Neural progenitor cell (in vitro differentiated cells): ENCODE data around the gene PPY. TPM values are rescaled to one million over a fixed set of nuclear protein-coding genes. Genes with fewer than 3 reads are reported as not detected.
"Not testable (repeated sequence)": the region's sequence is repeated elsewhere in the genome, so short reads cannot be mapped to it uniquely, and the experiment has no call there.

Source experiments
- DNase-seq: peaks from one replicate; pipeline ENCODE4 v3.0.0-alpha.2; 2016; ENCODE audit warnings: low spot score
- H2AFZ ChIP-seq: fragments of 200-600 bp; sonication (generic); replicated peaks from 2 replicates; pipeline ENCODE4 v1.6.1; 2016; ENCODE audit warnings: antibody characterized with exemption
- H3F3A ChIP-seq: fragments of 200-600 bp; sonication (generic); 2 replicates; pipeline ENCODE4 v1.6.1; 2016; ENCODE audit warnings: antibody characterized with exemption, low read depth
- H3K27ac ChIP-seq: fragments of 200-600 bp; sonication (generic); 2 replicates; pipeline ENCODE4 v1.5.1; 2016; ENCODE audit warnings: mild to moderate bottlenecking
- H3K27me3 ChIP-seq: fragments of 200-600 bp; sonication (generic); 2 replicates; pipeline ENCODE4 v1.6.1; 2016; ENCODE audit warnings: mild to moderate bottlenecking, moderate library complexity
- H3K36me3 ChIP-seq: fragments of 200-600 bp; sonication (generic); 2 replicates; pipeline ENCODE4 v1.5.1; 2016
- H3K4me1 ChIP-seq: fragments of 200-600 bp; sonication (generic); 2 replicates; pipeline ENCODE4 v1.6.1; 2016; ENCODE audit warnings: mixed run types
- H3K4me2 ChIP-seq: fragments of 200-600 bp; sonication (generic); 2 replicates; pipeline ENCODE4 v1.6.1; 2016
- H3K4me3 ChIP-seq: fragments of 200-600 bp; sonication (generic); 2 replicates; pipeline ENCODE4 v1.5.1; 2016
- H3K79me2 ChIP-seq: fragments of 200-600 bp; sonication (generic); 2 replicates; pipeline ENCODE4 v1.6.1; 2016; ENCODE audit warnings: low read depth
- H3K9ac ChIP-seq: fragments of 200-600 bp; sonication (generic); 2 replicates; pipeline ENCODE4 v1.6.1; 2016
- H3K9me3 ChIP-seq: fragments of 200-600 bp; sonication (generic); 2 replicates; pipeline ENCODE4 v1.5.1; 2016; ENCODE audit warnings: low read depth
- H4K20me1 ChIP-seq: fragments of 200-600 bp; sonication (generic); 2 replicates; pipeline ENCODE4 v1.6.1; 2016; ENCODE audit warnings: low read depth
- H3K27ac Mint-ChIP-seq: 3 replicates; pipeline ENCODE4 v1.8.0; 2021; ENCODE audit warnings: mixed read lengths
- H3K27me3 Mint-ChIP-seq: 2 replicates; pipeline ENCODE4 v1.8.0; 2022; ENCODE audit warnings: low read depth, mild to moderate bottlenecking, inconsistent platforms, moderate library complexity, mixed read lengths; ENCODE audit not compliant: insufficient read depth
- H3K36me3 Mint-ChIP-seq: 3 replicates; pipeline ENCODE4 v1.8.0; 2021; ENCODE audit warnings: mixed read lengths
- H3K4me1 Mint-ChIP-seq: 3 replicates; pipeline ENCODE4 v1.8.0; 2021; ENCODE audit warnings: mixed read lengths
- H3K4me3 Mint-ChIP-seq: 3 replicates; pipeline ENCODE4 v1.8.0; 2021; ENCODE audit warnings: mild to moderate bottlenecking, moderate library complexity, mixed read lengths
- H3K9me3 Mint-ChIP-seq: 3 replicates; pipeline ENCODE4 v1.8.0; 2020; ENCODE audit warnings: mixed read lengths
- EZH2 ChIP-seq: fragments of 200-600 bp; sonication (generic); IDR thresholded peaks from 2 replicates; pipeline ENCODE4 v1.6.1; 2017; ENCODE audit warnings: antibody characterized with exemption, mild to moderate bottlenecking, moderate library complexity
- EZH2phosphoT487 ChIP-seq: fragments of 200-600 bp; sonication (generic); IDR thresholded peaks from 2 replicates; pipeline ENCODE4 v1.6.1; 2017; ENCODE audit warnings: antibody characterized with exemption
- total RNA-seq: library from RNA; depleted of rRNA; stranded (reverse); fragments of >200 nt; gene quantifications from 2 replicates; pipeline ENCODE4 v1.2.3, GENCODE V29; 2015; ENCODE audit warnings: low replicate concordance
- TF ChIP-seq, protein P1 (sequence below): fragments of 200-600 bp; sonication (generic); IDR thresholded peaks from 2 replicates; pipeline ENCODE4 v1.5.1; 2017; ENCODE audit warnings: antibody characterized with exemption, mild to moderate bottlenecking

Gene PPY
- total RNA-seq, 1 donor from 2014 or later = not detected

DNA sequence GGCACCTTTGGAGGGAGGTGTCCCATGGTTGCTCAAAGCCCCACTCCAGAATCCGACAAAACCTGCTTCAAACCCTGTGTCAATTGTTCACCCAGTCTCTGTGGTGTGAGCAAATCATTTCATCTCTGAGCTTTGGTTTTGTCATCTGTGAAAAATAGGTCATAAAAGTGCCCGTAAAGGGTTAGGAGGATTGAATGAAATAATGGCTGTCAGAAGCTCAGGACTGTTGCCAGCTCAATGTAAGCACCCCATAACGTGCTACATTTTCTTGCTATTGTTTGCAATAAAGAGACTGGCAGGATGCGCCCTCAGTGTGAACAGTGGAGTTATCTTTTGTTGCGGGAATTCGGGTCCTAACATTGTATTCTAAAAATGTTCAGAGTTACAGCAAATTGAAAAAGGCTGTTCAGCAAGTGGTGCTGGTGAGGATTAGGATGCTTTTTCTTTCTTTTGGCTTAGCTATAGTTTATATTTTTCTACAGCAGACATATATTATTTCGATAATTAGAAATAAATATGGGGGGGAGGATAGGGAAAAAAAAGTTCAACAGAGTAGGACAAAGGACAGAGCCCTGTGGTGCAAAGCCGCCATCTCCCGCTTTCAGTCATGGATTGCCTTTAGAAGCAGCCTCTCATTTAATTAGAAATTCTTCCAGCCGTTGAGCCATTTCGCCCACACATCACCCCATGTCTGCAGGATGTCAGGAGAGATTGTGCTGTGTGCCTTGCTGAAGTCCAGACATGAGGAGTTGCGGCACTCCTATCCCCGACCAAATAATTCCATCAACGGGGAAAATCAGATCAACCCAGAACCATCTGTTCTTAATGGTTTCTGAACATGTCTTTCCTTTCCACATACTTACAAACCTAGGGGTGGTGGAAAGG is 32.3 kb upstream of the PPY start:
- peaks cover 12% of the 10 kb centered on the region for H3K4me1 ChIP-seq
- no peak overlapping the region for H3K9ac ChIP-seq
- Mint-ChIP-seq H3K27ac (peak overlapping the region; percentile 86), H3K27me3 (peaks cover 7% of the 10 kb centered on the region), H3K36me3 (no peaks in the 10 kb centered on the region), H3K9me3 (no peaks in the 10 kb centered on the region), H3K4me1 (peaks cover 16% of the 10 kb centered on the region), H3K4me3 (no peak overlapping the region)
- H2AFZ ChIP-seq = peak overlapping the region; percentile 39
- H4K20me1 ChIP-seq = no peaks in the 10 kb centered on the region
- H3K9me3 ChIP-seq = no peaks in the 10 kb centered on the region
- H3K4me2 ChIP-seq = peak overlapping the region; percentile 14
- TF ChIP-seq, protein P1, sequence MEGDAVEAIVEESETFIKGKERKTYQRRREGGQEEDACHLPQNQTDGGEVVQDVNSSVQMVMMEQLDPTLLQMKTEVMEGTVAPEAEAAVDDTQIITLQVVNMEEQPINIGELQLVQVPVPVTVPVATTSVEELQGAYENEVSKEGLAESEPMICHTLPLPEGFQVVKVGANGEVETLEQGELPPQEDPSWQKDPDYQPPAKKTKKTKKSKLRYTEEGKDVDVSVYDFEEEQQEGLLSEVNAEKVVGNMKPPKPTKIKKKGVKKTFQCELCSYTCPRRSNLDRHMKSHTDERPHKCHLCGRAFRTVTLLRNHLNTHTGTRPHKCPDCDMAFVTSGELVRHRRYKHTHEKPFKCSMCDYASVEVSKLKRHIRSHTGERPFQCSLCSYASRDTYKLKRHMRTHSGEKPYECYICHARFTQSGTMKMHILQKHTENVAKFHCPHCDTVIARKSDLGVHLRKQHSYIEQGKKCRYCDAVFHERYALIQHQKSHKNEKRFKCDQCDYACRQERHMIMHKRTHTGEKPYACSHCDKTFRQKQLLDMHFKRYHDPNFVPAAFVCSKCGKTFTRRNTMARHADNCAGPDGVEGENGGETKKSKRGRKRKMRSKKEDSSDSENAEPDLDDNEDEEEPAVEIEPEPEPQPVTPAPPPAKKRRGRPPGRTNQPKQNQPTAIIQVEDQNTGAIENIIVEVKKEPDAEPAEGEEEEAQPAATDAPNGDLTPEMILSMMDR = no peak
- no peaks in the 10 kb centered on the region for H3K79me2 ChIP-seq
- H3K36me3 ChIP-seq = no peaks in the 10 kb centered on the region
- H3F3A ChIP-seq = peaks cover 4% of the 10 kb centered on the region
- H3K4me3 ChIP-seq = no peak overlapping the region
- H3K27me3 ChIP-seq = peaks cover 23% of the 10 kb centered on the region
- H3K27ac ChIP-seq = no peak overlapping the region
- DNase-seq = peak; percentile 23

DNA sequence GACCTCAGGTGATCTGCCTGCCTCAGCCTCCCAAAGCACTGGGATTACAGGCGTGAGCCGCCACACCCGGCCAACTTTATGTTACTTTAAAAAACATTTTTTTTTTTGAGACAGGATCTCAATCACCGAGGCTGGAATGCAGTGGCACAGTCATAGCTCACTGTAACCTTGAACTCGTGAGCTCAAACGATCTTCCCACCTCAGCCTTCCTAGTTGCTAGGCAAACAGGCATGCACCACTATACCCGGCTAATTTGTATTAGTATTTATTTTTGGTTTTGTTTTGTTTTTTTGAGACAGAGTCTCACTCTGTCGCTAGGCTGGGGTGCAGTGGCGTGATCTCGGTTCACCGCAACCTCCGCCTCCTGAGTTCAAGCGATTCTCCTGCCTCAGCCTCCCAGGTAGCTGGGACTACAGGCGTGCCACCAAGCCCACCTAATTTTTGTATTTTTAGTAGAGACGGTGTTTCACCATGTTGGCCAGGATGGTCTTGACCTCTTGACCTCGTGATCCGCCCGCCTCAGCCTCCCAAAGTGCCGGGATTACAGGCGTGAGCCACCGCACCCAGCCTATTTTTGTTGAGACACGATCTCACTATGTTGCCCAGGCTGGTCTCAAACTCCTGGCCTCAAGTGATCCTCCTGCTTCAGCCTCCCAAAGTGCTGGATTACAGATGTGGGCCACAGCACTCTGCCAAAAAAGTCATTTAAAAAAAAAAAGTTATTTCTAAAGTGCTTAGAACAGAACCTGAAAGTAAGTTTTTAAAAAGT is 30.4 kb upstream of the PPY start:
- H3F3A ChIP-seq, H3K36me3 ChIP-seq, H3K9ac ChIP-seq, H2AFZ ChIP-seq, H4K20me1 ChIP-seq, H3K27me3 Mint-ChIP-seq, H3K79me2 ChIP-seq, H3K9me3 ChIP-seq, H3K27me3 ChIP-seq, DNase-seq, H3K27ac ChIP-seq, H3K4me3 ChIP-seq, H3K4me3 Mint-ChIP-seq, H3K27ac Mint-ChIP-seq, H3K9me3 Mint-ChIP-seq, H3K36me3 Mint-ChIP-seq, H3K4me2 ChIP-seq: not testable (repeated sequence)
- H3K4me1 ChIP-seq = peaks cover 12% of the 10 kb centered on the region
- peaks cover 23% of the 10 kb centered on the region for H3K4me1 Mint-ChIP-seq

DNA sequence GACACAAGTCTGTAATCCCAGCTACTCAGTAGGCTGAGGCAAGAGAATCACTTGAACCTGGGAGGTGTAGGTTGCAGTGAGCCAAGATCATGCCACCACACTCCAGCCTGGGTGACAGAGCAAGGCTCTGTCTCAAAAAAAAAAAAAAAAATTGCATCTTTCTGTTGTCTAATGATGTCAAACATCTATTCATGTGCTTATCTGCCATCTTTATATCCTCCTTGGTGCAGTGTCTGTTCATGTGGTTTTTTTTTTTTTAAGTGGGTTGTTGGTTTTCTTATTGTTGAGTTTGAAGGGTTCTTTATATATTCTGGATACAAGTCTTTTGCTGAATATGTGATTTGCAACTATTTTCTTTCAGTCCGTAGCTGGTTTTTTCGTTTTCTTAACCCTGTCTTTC is 29.2 kb upstream of the PPY start:
- peaks cover 20% of the 10 kb centered on the region for H3K4me1 Mint-ChIP-seq
- H3K4me1 ChIP-seq = peaks cover 12% of the 10 kb centered on the region
- H2AFZ ChIP-seq, DNase-seq, H3K9me3 ChIP-seq, H3K27ac Mint-ChIP-seq, H3K27me3 ChIP-seq, H3K27ac ChIP-seq, H3K9me3 Mint-ChIP-seq, H3K36me3 Mint-ChIP-seq, H3K4me3 Mint-ChIP-seq, H3K9ac ChIP-seq, H3F3A ChIP-seq, H4K20me1 ChIP-seq, H3K27me3 Mint-ChIP-seq, H3K4me2 ChIP-seq, H3K4me3 ChIP-seq, H3K79me2 ChIP-seq, H3K36me3 ChIP-seq: not testable (repeated sequence)

DNA sequence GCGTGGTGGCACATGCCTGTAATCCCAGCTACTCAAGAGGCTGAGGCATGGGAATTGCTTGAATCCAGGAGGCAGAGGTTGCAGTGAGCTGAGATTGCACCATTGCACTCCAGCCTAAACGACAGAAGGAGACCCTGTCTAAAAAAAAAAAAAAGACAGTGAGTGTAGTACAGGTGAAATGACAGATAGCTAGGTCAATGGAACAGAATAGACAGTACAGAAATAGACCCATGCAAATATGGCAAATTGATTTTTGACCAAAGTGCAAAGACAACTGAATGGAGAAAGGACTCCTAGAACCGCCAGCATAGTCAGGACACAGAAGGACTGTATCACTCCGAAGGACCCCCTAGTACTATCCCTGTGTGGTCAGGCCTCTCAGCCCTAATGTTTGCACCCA is 28.1 kb upstream of the PPY start:
- Mint-ChIP-seq H3K27me3 (peaks cover 4% of the 10 kb centered on the region), H3K27ac (no peak overlapping the region), H3K36me3 (no peaks in the 10 kb centered on the region), H3K9me3 (no peaks in the 10 kb centered on the region), H3K4me3 (no peak overlapping the region), H3K4me1 (peaks cover 20% of the 10 kb centered on the region)
- Histone ChIP-seq H4K20me1 (no peaks in the 10 kb centered on the region), H3K79me2 (no peaks in the 10 kb centered on the region), H3K4me2 (no peak overlapping the region), H3K36me3 (no peaks in the 10 kb centered on the region), H3K4me1 (peaks cover 12% of the 10 kb centered on the region), H3K9ac (no peak overlapping the region), H3K27me3 (no peaks in the 10 kb centered on the region), H2AFZ (no peak overlapping the region), H3K4me3 (no peak overlapping the region), H3K27ac (no peak overlapping the region), H3K9me3 (no peaks in the 10 kb centered on the region), H3F3A (no peaks in the 10 kb centered on the region)
- DNase-seq = no peak
- TF ChIP-seq EZH2phosphoT487 (no peak), EZH2 (no peak)
- TF ChIP-seq, protein P1 = no peak
